ENCODE data around the gene IFNW1.

IFNW1 gene

GRCh38 chr9:21102305-21102704 is 39.3 kb downstream of the IFNW1 start:
- H3K4me3 ChIP-seq (ENCODE audit: low read depth, low read length), result no peak overlapping the region
- TF ChIP-seq, protein P1, sequence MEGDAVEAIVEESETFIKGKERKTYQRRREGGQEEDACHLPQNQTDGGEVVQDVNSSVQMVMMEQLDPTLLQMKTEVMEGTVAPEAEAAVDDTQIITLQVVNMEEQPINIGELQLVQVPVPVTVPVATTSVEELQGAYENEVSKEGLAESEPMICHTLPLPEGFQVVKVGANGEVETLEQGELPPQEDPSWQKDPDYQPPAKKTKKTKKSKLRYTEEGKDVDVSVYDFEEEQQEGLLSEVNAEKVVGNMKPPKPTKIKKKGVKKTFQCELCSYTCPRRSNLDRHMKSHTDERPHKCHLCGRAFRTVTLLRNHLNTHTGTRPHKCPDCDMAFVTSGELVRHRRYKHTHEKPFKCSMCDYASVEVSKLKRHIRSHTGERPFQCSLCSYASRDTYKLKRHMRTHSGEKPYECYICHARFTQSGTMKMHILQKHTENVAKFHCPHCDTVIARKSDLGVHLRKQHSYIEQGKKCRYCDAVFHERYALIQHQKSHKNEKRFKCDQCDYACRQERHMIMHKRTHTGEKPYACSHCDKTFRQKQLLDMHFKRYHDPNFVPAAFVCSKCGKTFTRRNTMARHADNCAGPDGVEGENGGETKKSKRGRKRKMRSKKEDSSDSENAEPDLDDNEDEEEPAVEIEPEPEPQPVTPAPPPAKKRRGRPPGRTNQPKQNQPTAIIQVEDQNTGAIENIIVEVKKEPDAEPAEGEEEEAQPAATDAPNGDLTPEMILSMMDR (IDR thresholded peaks at IDR 0.05; ENCODE audit: borderline replicate concordance, insufficient read depth, low read depth, low read length), result no peak

DNA sequence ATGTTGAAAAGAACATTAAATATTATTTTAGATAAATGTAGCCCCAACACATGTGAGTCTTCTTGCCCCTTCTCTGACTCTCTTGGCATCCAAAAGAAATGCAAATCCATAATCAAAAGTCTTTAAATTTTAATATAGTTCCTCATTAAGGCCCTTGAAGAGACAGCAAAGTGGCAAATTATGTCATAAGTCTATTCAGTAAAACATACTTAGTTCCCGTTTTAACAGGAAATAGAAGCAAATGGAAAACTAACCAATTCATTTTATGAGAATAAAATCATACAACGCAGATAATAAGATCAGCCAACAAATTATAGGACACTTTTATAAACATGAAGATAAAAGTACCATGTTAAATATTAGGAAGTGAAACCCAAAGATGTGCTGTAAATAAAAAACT is 43.8 kb downstream of the IFNW1 start:
- H3K4me3 ChIP-seq (ENCODE audit: low read depth, low read length), result no peak overlapping the region
- TF ChIP-seq, protein P1 (IDR thresholded peaks at IDR 0.05; ENCODE audit: borderline replicate concordance, insufficient read depth, low read depth, low read length), result no peak

GRCh38 chr9:21096901-21097255 is 44.8 kb downstream of the IFNW1 start:
- TF ChIP-seq, protein P1 (IDR thresholded peaks at IDR 0.05; ENCODE audit: borderline replicate concordance, insufficient read depth, low read depth, low read length), result no peak
- no peak overlapping the region for H3K4me3 ChIP-seq (ENCODE audit: low read depth, low read length)

DNA sequence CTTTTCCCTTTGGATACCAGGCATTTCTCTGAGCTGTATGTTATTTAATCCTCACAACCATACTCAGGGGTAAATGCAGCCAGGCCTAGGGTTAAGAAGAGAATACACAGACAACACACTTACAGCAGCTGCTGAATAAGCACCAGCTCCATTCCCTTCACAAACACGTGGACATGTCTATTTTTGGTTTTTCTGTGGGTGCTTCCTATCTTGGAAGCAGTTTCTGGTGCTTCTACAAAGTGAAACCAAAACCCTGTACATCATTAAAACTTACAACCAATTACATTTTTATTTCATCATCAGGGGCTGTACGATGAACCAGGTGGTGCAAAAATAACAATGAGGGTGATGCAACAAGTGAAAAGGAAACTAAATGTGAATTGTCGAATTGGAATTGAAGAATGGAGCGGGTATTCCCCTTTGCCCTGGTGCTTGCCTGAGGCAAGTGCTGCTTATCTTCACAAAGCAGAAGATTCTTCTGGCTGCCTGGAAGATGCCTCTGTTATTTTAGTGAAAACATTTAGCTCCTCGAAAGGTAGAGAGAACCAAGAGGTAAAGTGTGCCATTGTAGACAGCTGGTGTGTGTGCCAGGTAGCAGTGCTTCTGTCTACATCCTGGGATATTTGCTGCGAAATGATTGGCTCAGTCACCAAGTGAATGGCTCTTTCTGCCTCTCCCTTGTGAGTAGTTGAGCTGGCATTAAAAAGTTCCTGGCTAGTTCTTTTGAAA is 45.3 kb downstream of the IFNW1 start:
- no peak overlapping the region for H3K4me3 ChIP-seq (ENCODE audit: low read depth, low read length)
- TF ChIP-seq, protein P1 (IDR thresholded peaks at IDR 0.05; ENCODE audit: borderline replicate concordance, insufficient read depth, low read depth, low read length), result no peak

DNA sequence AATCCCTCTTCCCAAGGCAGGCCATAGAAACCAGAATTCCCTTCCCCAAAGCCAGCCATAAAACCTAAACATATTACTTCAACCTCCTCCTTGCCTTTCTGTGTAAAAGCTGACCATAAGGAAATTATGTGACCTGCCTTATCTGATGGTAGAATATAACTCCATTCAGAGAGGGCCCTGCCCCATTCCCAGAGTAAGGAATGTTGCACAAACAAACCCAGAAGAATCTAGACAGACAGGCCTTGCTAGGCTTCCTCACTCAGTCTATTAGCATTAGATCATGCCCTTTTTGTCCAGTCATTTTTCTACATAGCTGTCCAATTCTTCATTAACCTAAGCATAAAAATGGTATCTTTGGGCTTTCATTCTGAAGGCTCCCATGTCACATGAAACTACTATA is 46.1 kb downstream of the IFNW1 start:
- H3K4me3 ChIP-seq (ENCODE audit: low read depth, low read length), result no peak overlapping the region
- TF ChIP-seq, protein P1 (IDR thresholded peaks at IDR 0.05; ENCODE audit: borderline replicate concordance, insufficient read depth, low read depth, low read length), result no peak

Measured in GM12875 (cell line).